Progenitor cell of endocrine pancreas (in vitro differentiated cells): ENCODE data around the gene HDAC5. TPM values are rescaled to one million over a fixed set of nuclear protein-coding genes. Genes with fewer than 3 reads are reported as not detected.
"Not testable (repeated sequence)": the region's sequence is repeated elsewhere in the genome, so short reads cannot be mapped to it uniquely, and the experiment has no call there.

Experiments used
- DNase-seq: peaks from one replicate; pipeline ENCODE4 v3.0.0; 2021; ENCODE audit warnings: low spot score; ENCODE audit not compliant: unreplicated experiment
- H3K27ac Mint-ChIP-seq: 2 replicates; pipeline ENCODE4 v1.8.0; 2021; ENCODE audit warnings: mild to moderate bottlenecking, moderate library complexity, mixed read lengths
- H3K27me3 Mint-ChIP-seq: 2 replicates; pipeline ENCODE4 v1.8.0; 2021; ENCODE audit warnings: mixed read lengths
- H3K36me3 Mint-ChIP-seq: 2 replicates; pipeline ENCODE4 v1.8.0; 2022; ENCODE audit warnings: mixed read lengths; ENCODE audit not compliant: insufficient read depth
- H3K4me1 Mint-ChIP-seq: 2 replicates; pipeline ENCODE4 v1.8.0; 2021; ENCODE audit warnings: low read depth, mixed read lengths
- H3K4me3 Mint-ChIP-seq: 2 replicates; pipeline ENCODE4 v1.8.0; 2021; ENCODE audit warnings: low read depth, mild to moderate bottlenecking, moderate library complexity, mixed read lengths
- H3K9me3 Mint-ChIP-seq: 2 replicates; pipeline ENCODE4 v1.8.0; 2021; ENCODE audit warnings: low read depth, mixed read lengths
- CTCF ChIP-seq: fragments of 200-600 bp; sonication (generic); IDR thresholded peaks from one replicate; pipeline ENCODE4 v1.5.0; 2021; ENCODE audit warnings: antibody characterized with exemption, mild to moderate bottlenecking; ENCODE audit not compliant: unreplicated experiment
- total RNA-seq: library from RNA; stranded (reverse); gene quantifications from 2 replicates; pipeline ENCODE4 v1.2.1, GENCODE V29; 2021

HDAC5 gene
- total RNA-seq, 1 donor from 2014 or later: 41.3 TPM

GRCh38 chr17:44106801-44107200, 16.6 kb downstream of the HDAC5 start:
- H3K27ac Mint-ChIP-seq: no peak overlapping the region
- peaks cover 4% of the 10 kb centered on the region for H3K4me1 Mint-ChIP-seq
- no peak for DNase-seq
- H3K36me3 Mint-ChIP-seq: no peaks in the 10 kb centered on the region
- no peaks in the 10 kb centered on the region for H3K27me3 Mint-ChIP-seq
- H3K9me3 Mint-ChIP-seq: no peaks in the 10 kb centered on the region
- TF ChIP-seq CTCF: no peak
- H3K4me3 Mint-ChIP-seq: no peak overlapping the region

- H3K4me1 Mint-ChIP-seq: peaks cover 3% of the 10 kb centered on the region
- no peak overlapping the region for H3K4me3 Mint-ChIP-seq
- no peaks in the 10 kb centered on the region for H3K9me3 Mint-ChIP-seq
- no peak overlapping the region for H3K27ac Mint-ChIP-seq
- H3K27me3 Mint-ChIP-seq: no peaks in the 10 kb centered on the region
- H3K36me3 Mint-ChIP-seq: no peaks in the 10 kb centered on the region
- no peak for TF ChIP-seq CTCF
- no peak for DNase-seq
These were observed 17.5 kb downstream of the HDAC5 start for GRCh38 chr17:44105941-44106340.

- DNase-seq: no peak
- Mint-ChIP-seq H3K9me3 (no peaks in the 10 kb centered on the region), H3K27ac (no peak overlapping the region), H3K27me3 (no peaks in the 10 kb centered on the region), H3K4me3 (no peak overlapping the region), H3K4me1 (peaks cover 3% of the 10 kb centered on the region), H3K36me3 (no peaks in the 10 kb centered on the region)
- no peak for TF ChIP-seq CTCF
These were observed 18.0 kb downstream of the HDAC5 start for GRCh38 chr17:44105483-44105882.

DNA sequence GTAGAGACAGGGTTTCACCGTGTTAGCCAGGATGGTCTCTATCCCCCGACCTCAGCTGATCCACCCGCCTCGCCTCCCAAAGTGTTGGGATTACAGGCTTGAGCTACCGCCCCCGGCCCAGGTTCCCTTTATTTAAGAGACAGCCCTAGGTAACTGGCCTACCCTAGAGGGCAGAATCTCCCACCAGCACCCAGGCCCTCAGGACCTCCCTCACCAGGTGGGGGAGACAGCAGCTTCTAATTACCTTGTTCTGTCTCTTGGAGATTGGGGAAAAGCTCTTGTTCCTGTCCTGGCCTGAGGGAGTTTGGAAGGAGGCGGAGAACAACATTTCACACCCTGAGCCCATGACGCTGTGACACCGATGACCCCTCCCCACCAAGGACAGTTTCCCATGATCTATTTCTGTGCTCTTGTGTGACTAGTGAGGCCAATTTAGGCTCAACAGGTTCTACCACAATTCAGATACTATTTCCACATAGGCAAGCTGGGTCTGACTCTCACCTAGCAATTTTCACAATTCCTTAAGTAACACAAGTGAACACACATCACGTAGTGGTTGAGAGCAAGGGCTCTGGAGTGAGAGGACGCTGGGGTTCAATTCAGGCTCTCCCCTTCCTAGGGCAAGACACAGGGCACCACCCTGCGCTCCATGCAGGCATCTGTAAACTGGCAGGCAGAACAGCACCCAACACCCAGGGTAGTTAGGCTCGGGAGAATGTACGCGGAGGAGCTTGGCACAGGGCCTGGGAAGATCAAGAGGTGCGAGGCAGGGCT, 20.4 kb downstream of the HDAC5 start:
- no peak for DNase-seq
- Mint-ChIP-seq H3K4me3 (no peak overlapping the region), H3K9me3 (no peaks in the 10 kb centered on the region), H3K4me1 (no peaks in the 10 kb centered on the region), H3K27ac (peak overlapping the region; percentile 84), H3K36me3 (no peaks in the 10 kb centered on the region), H3K27me3 (no peaks in the 10 kb centered on the region)
- no peak for TF ChIP-seq CTCF

GRCh38 chr17:44101858-44102257, 21.6 kb downstream of the HDAC5 start:
- H3K9me3 Mint-ChIP-seq, H3K36me3 Mint-ChIP-seq, H3K27me3 Mint-ChIP-seq: not testable (repeated sequence)

More at GRCh38 chr17:44101858-44102257, 21.6 kb downstream of the HDAC5 start:
- H3K4me1 Mint-ChIP-seq, H3K27ac Mint-ChIP-seq, DNase-seq, H3K4me3 Mint-ChIP-seq: not testable (repeated sequence)
